Right hindlimb (tissue), 1 donor: ENCODE results near the gene RNF223.
"Not testable (repeated sequence)": the region's sequence is repeated elsewhere in the genome, so short reads cannot be mapped to it uniquely, and the experiment has no call there.

Experiments
- DNase-seq: peaks from one replicate; pipeline ENCODE4 v3.0.0-alpha.2; 2018

RNF223 gene

GRCh38 chr1:1106510-1107221, 32.6 kb upstream of the RNF223 start:
- no peak for DNase-seq

GRCh38 chr1:1104152-1104551, 30.0 kb upstream of the RNF223 start:
- DNase-seq = not testable (repeated sequence)

- DNase-seq = no peak
Measured at GRCh38 chr1:1101503-1101902, 27.4 kb upstream of the RNF223 start.

GRCh38 chr1:1100296-1100695, 26.2 kb upstream of the RNF223 start:
- DNase-seq = no peak

- DNase-seq = no peak
Measured at GRCh38 chr1:1099506-1100183, 25.5 kb upstream of the RNF223 start.

GRCh38 chr1:1098681-1099421, 24.7 kb upstream of the RNF223 start:
- DNase-seq = no peak

GRCh38 chr1:1096136-1096535, 22.0 kb upstream of the RNF223 start:
- not testable (repeated sequence) for DNase-seq

GRCh38 chr1:1094981-1095380, 20.9 kb upstream of the RNF223 start:
- DNase-seq = no peak

GRCh38 chr1:1093610-1093943, 19.5 kb upstream of the RNF223 start:
- no peak for DNase-seq

GRCh38 chr1:1092894-1093609, 18.9 kb upstream of the RNF223 start:
- no peak for DNase-seq

- DNase-seq = no peak
Measured at GRCh38 chr1:1092149-1092855, 18.2 kb upstream of the RNF223 start.

- peak; percentile 18 for DNase-seq
Measured at GRCh38 chr1:1091344-1092148, 17.4 kb upstream of the RNF223 start.

GRCh38 chr1:1090424-1091343, 16.6 kb upstream of the RNF223 start:
- no peak for DNase-seq

GRCh38 chr1:1089731-1090423, 15.8 kb upstream of the RNF223 start:
- peak; percentile 17 for DNase-seq

- no peak for DNase-seq
Measured at GRCh38 chr1:1088801-1089680, 14.9 kb upstream of the RNF223 start.

GRCh38 chr1:1088029-1088800, 14.1 kb upstream of the RNF223 start:
- DNase-seq = no peak

GRCh38 chr1:1087351-1088028, 13.4 kb upstream of the RNF223 start:
- DNase-seq = no peak
